GM10847 (cell line): Measurements from ENCODE around the gene REX1BD.

Source experiments
- POLR2A ChIP-seq: IDR thresholded peaks from 2 replicates; pipeline ENCODE4 v1.6.1; 2011; ENCODE audit not compliant: insufficient read length; ENCODE audit errors: extremely low read depth

The REX1BD gene

GRCh38 chr19:18606281-18607225 lies 18.0 kb downstream of the REX1BD start, which contains the start of gene CRLF1:
Gene CRLF1, minus strand, starts transcription at chr19:18606799. Its CDS starts 143 bp downstream, at chr19:18606656.
- no peak for TF ChIP-seq POLR2A

- no peak for TF ChIP-seq POLR2A
Observed at GRCh38 chr19:18607226-18608101, 18.9 kb downstream of the REX1BD start.

GRCh38 chr19:18608102-18608804 lies 19.7 kb downstream of the REX1BD start:
- no peak for TF ChIP-seq POLR2A

GRCh38 chr19:18608805-18609716 lies 20.5 kb downstream of the REX1BD start:
- no peak for TF ChIP-seq POLR2A

GRCh38 chr19:18609717-18610051 lies 21.1 kb downstream of the REX1BD start:
- TF ChIP-seq POLR2A, result no peak

GRCh38 chr19:18610245-18610555 lies 21.6 kb downstream of the REX1BD start:
- no peak for TF ChIP-seq POLR2A

GRCh38 chr19:18610556-18611326 lies 22.1 kb downstream of the REX1BD start:
- no peak for TF ChIP-seq POLR2A

GRCh38 chr19:18611327-18612050 lies 22.9 kb downstream of the REX1BD start:
- no peak for TF ChIP-seq POLR2A

GRCh38 chr19:18612051-18612771 lies 23.6 kb downstream of the REX1BD start:
- TF ChIP-seq POLR2A, result no peak

GRCh38 chr19:18612772-18613588 lies 24.4 kb downstream of the REX1BD start, which contains the start of gene TMEM59L:
Gene TMEM59L, plus strand, starts transcription at chr19:18612870. Its CDS starts 89 bp downstream, at chr19:18612959.
- TF ChIP-seq POLR2A, result no peak

GRCh38 chr19:18613589-18614234 lies 25.1 kb downstream of the REX1BD start:
- TF ChIP-seq POLR2A, result no peak
